ENCODE results near the gene RGCC. TPM values are rescaled to one million over a fixed set of nuclear protein-coding genes. Genes with fewer than 3 reads are reported as not detected.

Gene RGCC
- total and polyA plus RNA-seq, 2 donors (not counting 3 experiments of a cell fraction or from before 2014, with no cell fraction given): 112 to 138 TPM

- FAIRE-seq (no peak), DNase-seq (ENCODE audit: low read depth, low spot score) (no peak)
- intact Hi-C loops (cut with micrococcal nuclease): no loop called here
- Histone ChIP-seq H3K4me2 (ENCODE audit: insufficient read depth, low read length) (no peak overlapping the region), H3K79me2 (ENCODE audit: control insufficient read depth, insufficient read depth, low read length) (no peaks in the 10 kb centered on the region), H3K4me3 (replicated peaks in 1 of 3; ENCODE audit: insufficient read depth in 1 of 3, low read depth in 1 of 3, low read length in 3 of 3) (no peak overlapping the region), H3K27ac (ENCODE audit: insufficient read depth, low read depth, low read length) (no peak overlapping the region), H3K9me3 (replicated peaks; ENCODE audit: control insufficient read depth, insufficient read depth, low read length) (no peaks in the 10 kb centered on the region), H3K4me1 (ENCODE audit: control insufficient read depth, extremely low read depth, insufficient read depth, low read length) (no peaks in the 10 kb centered on the region), H4K20me1 (replicated peaks; ENCODE audit: control insufficient read depth, extremely low read depth, insufficient read depth, low read length) (no peaks in the 10 kb centered on the region), H3K9me1 (replicated peaks; ENCODE audit: control insufficient read depth, extremely low read depth, insufficient read depth, low read length) (no peaks in the 10 kb centered on the region), H3K27me3 (ENCODE audit: control insufficient read depth in 2 of 2, insufficient read depth in 2 of 2, low read length in 2 of 2) (peaks cover 2% of the 10 kb centered on the region in 2 experiments), H3K36me3 (ENCODE audit: control insufficient read depth in 2 of 2, extremely low read depth in 1 of 2, insufficient read depth in 2 of 2, low read length in 2 of 2) (no peaks in the 10 kb centered on the region), H2AFZ (ENCODE audit: low read depth, low read length) (no peak overlapping the region), H3K9ac (replicated peaks; ENCODE audit: extremely low read depth, insufficient read depth, low read length) (no peak overlapping the region)
- TF ChIP-seq MYC (IDR thresholded peaks at IDR 0.05; ENCODE audit: low read depth, low read length) (no peak), MAX (IDR thresholded peaks at IDR 0.05; ENCODE audit: insufficient read depth, insufficient read length) (no peak), CTCF (IDR thresholded peaks at IDR 0.05; ENCODE audit: extremely low read depth in 1 of 2, insufficient read depth in 1 of 2, low read depth in 1 of 2, low read length in 2 of 2) (no peak), FOS (IDR thresholded peaks at IDR 0.05; ENCODE audit: borderline replicate concordance, insufficient read depth, low read length) (no peak), GATA2 (IDR thresholded peaks at IDR 0.05; ENCODE audit: insufficient read depth, insufficient read length, low read depth, low read length) (no peak), POLR2A (IDR thresholded peaks at IDR 0.05; ENCODE audit: low read depth, low read length) (no peak), POLR2AphosphoS5 (IDR thresholded peaks at IDR 0.05; ENCODE audit: insufficient read depth, low read depth, low read length) (no peak), EZH2 (IDR thresholded peaks at IDR 0.05; ENCODE audit: borderline replicate concordance, low read depth, low read length, severe bottlenecking) (no peak), JUN (IDR thresholded peaks at IDR 0.05; ENCODE audit: borderline replicate concordance, insufficient read depth, insufficient read length, low read depth) (no peak)
- POLR2A ChIA-PET: no interaction called here
- dilution Hi-C loops (cut with MboI; ENCODE audit: extremely low pct_ligation_motif_present, low sequenced_read_pairs): no loop called here
- BruUV-seq (replicated peaks): no TSS peak
- CTCF ChIA-PET: no interaction called here
Observed at GRCh38 chr13:41516760-41517159, 59.4 kb downstream of the RGCC start.
